Stimulated activated CD4-positive, alpha-beta T cell treated with anti-CD3 and anti-CD28 coated beads, Interleukin-15, amount 100 ng/mL, for 1 hour (primary cell): ENCODE data around the gene SELENOM.
"Not testable (repeated sequence)": the region's sequence is repeated elsewhere in the genome, so short reads cannot be mapped to it uniquely, and the experiment has no call there.

Experiments used
- DNase-seq, 2 donors: peaks; one replicate each; pipeline ENCODE4 v3.0.0-alpha.2; 2020; ENCODE audit warnings: low read depth in 1 of 2, low spot score in 1 of 2

The SELENOM gene

DNA sequence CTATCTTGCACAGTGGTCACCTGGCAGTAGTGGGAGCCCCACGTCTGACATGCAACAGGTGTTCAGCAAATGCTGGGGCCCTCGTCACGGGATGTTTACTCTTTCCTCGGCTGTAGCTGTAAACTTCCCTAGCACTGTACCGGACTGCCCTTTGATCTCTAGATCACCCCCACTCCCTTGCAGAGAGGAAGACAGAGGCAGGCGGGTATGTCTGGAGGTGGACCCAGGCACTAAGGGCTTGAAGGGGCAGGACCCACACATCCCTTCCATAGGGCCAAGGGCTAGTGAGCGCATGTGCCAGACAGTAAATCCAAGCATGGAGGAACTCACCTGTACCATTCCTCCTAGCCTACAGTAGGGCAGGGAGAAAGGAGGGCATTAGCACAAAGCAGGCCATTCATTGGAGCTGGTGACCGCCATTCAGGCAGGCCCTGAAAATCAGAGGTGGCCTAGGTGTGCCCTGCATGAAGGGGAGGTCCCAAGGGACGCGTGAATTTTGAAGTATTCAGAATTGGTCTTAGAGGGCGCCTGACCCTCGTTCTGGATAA is 28.2 kb downstream of the SELENOM start:
- no peak for DNase-seq

DNA sequence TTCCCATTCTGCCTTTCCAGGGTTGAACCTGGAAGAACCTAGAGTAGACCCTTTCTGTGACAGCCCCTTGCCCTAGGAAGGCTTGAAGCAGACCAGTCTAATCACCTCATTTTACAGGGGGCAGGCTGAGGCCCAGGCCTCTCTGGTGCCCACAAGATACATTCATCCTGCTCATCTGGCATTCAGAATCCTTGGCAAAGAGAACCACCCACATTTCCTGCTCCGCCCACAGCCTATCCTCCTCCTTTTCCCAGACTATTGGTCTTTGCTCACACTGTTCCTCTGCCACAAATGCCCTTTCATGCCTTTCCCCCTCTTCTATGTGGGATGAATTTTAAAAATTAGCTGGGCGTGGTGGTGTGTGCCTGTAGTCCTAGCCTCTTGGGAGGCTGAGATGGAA is 29.0 kb downstream of the SELENOM start:
- not testable (repeated sequence) for DNase-seq

GRCh38 chr22:31077681-31078080 is 29.7 kb downstream of the SELENOM start:
- DNase-seq = no peak

DNA sequence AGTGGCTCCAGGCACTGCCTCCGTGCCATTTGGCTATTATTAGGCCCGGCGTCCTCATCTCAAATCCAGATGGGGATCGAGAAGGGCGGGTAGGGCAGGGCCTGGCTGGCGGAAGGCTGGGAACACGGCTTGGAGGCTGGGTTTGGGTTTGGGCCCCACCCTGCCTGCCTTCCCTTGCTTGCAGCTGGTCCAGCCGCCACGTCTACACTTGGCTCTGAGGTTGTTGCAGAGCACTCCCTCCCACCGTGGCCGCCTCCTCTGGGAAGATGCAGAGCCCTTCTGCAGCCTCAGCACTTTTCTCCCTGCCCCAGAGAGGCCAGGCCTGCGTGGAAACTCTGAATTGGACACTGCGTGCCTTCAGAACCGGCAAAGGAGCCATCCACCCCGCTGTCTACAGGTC is 31.4 kb downstream of the SELENOM start:
- no peak for DNase-seq

- DNase-seq = not testable (repeated sequence)
Observed at GRCh38 chr22:31073545-31074145, 33.7 kb downstream of the SELENOM start.

GRCh38 chr22:31073125-31073524 is 34.2 kb downstream of the SELENOM start:
- DNase-seq = not testable (repeated sequence)

- not testable (repeated sequence) for DNase-seq
Observed at GRCh38 chr22:31069691-31070314, 37.6 kb downstream of the SELENOM start.

DNA sequence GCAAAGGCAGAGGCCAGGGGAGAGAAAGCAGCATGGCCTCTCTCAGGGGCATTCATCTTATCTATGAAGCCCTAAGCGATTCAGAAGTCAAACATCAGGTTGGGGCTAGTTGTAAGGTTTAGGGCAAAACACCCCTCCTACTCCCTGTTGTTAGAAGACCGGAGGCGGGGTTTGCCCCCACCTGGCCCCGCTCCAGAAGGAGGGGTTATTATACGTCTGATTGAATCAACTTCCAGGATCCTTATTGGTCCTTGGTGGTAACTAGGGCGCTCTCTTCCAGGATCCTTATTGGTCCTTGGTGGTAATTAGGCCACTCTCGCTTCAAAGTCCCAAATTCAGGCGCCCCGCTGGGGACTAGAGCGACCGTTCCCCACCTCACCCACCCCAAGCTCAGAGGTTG is 38.4 kb downstream of the SELENOM start:
- DNase-seq = no peak

GRCh38 chr22:31064369-31064768 is 43.0 kb downstream of the SELENOM start:
- DNase-seq = no peak

- no peak for DNase-seq
Observed at GRCh38 chr22:31062566-31063230, 44.7 kb downstream of the SELENOM start.

DNA sequence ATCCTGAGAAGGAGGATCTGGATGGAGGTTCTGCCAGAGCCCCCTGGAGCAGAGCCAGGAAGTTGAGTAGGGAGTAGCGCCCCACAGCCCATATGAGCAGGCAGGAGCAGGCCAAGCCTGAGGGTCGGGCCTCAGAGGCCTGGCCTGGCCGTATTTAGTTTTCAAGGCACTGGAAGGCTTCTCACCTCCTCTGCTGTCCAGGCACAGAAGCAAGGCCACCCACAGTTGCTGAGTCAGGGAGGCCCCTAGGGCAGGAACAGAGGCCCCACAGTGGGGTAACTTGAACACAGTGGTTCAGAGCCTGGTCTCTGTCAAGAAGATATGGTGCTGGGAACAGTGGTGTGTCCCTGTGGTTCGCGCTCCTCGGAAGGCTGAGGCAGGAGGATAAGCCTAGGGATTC is 47.7 kb downstream of the SELENOM start:
- not testable (repeated sequence) for DNase-seq

DNA sequence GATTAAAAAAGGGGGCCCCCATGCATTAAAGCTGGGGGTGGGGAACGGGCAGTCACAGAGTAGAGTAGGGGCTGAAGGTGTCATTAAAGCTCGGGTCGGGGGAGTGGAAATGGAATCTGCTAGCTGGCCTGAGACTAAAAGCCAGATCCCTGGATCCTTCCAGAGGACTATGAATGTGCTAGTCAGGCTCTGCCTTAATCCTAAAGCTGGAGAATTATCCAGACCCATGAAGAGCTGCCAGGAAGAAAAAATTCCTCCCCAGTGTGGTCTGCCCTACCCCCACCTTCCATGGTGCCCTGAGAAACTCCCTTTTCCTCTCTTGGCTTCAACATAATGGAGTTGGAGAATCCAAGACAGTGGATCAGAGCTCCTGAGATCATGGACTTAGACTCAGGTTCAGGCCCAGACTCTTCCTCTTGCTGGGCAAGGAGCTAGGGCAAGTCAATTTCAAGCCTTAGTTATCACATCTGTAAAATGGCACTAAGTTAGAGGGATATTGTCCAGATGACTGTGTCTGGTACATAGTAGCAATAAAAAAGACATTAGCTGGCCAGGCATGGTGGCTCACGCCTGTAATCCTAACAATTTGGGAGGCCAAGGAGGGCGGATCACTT is 50.3 kb downstream of the SELENOM start:
- DNase-seq = no peak

GRCh38 chr22:31055635-31056159 is 51.7 kb downstream of the SELENOM start:
- DNase-seq = no peak

GRCh38 chr22:31055117-31055634 is 52.2 kb downstream of the SELENOM start:
- DNase-seq = no peak
